IMR-90 (cell line): ENCODE data around the gene MYO9A.

Experiments
- BHLHE40 ChIP-seq: fragments of 150-350 bp; IDR thresholded peaks from 2 replicates; pipeline ENCODE4 v1.6.1; 2016; ENCODE audit warnings: mild to moderate bottlenecking, low read depth, low read length
- CEBPB ChIP-seq: IDR thresholded peaks from 2 replicates; pipeline ENCODE4 v1.6.1; 2012; ENCODE audit warnings: low read depth, low read length, improper control_type of control experiment
- CHD1 ChIP-seq: IDR thresholded peaks from 2 replicates; pipeline ENCODE4 v1.6.1; 2012; ENCODE audit warnings: low read depth, low read length, improper control_type of control experiment
- CTCF ChIP-seq: conservative IDR thresholded peaks from 2 replicates; pipeline ENCODE4 v1.5.1; 2012; ENCODE audit warnings: mild to moderate bottlenecking, low read depth, low read length, improper control_type of control experiment
- ELK1 ChIP-seq: fragments of 150-350 bp; IDR thresholded peaks from 2 replicates; pipeline ENCODE4 v1.6.1; 2016; ENCODE audit warnings: low read depth, mild to moderate bottlenecking, low read length, moderate library complexity, borderline replicate concordance
- MAFK ChIP-seq: IDR thresholded peaks from 2 replicates; pipeline ENCODE4 v1.6.1; 2012; ENCODE audit warnings: low read depth, low read length, improper control_type of control experiment
- MAZ ChIP-seq: IDR thresholded peaks from 2 replicates; pipeline ENCODE4 v1.6.1; 2012; ENCODE audit warnings: low read depth, mild to moderate bottlenecking, low read length, improper control_type of control experiment, moderate library complexity, borderline replicate concordance
- MXI1 ChIP-seq: IDR thresholded peaks from 2 replicates; pipeline ENCODE4 v1.6.1; 2012; ENCODE audit warnings: low read depth, mild to moderate bottlenecking, low read length, moderate library complexity, borderline replicate concordance
- POLR2A ChIP-seq: IDR thresholded peaks from 2 replicates; pipeline ENCODE4 v1.6.1; 2012; ENCODE audit warnings: mild to moderate bottlenecking, low read depth, low read length
- RAD21 ChIP-seq: IDR thresholded peaks from 2 replicates; pipeline ENCODE4 v1.6.1; 2012; ENCODE audit warnings: low read length, improper control_type of control experiment
- RCOR1 ChIP-seq: IDR thresholded peaks from 2 replicates; pipeline ENCODE4 v1.6.1; 2012; ENCODE audit warnings: mild to moderate bottlenecking, low read length, improper control_type of control experiment; ENCODE audit not compliant: insufficient replicate concordance
- RFX5 ChIP-seq: IDR thresholded peaks from 2 replicates; pipeline ENCODE4 v1.8.0; 2012; ENCODE audit warnings: low read depth, mild to moderate bottlenecking, low read length, moderate library complexity
- SMC3 ChIP-seq: fragments of 150-350 bp; IDR thresholded peaks from 2 replicates; pipeline ENCODE4 v1.6.1; 2016; ENCODE audit warnings: low read depth, mild to moderate bottlenecking, antibody characterized with exemption, low read length, moderate library complexity

GRCh38 chr15:72098040-72098439, 19.9 kb downstream of the MYO9A start:
- TF ChIP-seq MXI1 (no peak), CTCF (no peak), BHLHE40 (no peak), RAD21 (no peak), ELK1 (no peak), RCOR1 (no peak), CHD1 (no peak), POLR2A (no peak), RFX5 (no peak), CEBPB (no peak), MAFK (no peak), SMC3 (no peak), MAZ (no peak)
